ENCODE data around the gene IPPK.
"Not testable (repeated sequence)": the region's sequence is repeated elsewhere in the genome, so short reads cannot be mapped to it uniquely, and the experiment has no call there.

The IPPK gene

DNA sequence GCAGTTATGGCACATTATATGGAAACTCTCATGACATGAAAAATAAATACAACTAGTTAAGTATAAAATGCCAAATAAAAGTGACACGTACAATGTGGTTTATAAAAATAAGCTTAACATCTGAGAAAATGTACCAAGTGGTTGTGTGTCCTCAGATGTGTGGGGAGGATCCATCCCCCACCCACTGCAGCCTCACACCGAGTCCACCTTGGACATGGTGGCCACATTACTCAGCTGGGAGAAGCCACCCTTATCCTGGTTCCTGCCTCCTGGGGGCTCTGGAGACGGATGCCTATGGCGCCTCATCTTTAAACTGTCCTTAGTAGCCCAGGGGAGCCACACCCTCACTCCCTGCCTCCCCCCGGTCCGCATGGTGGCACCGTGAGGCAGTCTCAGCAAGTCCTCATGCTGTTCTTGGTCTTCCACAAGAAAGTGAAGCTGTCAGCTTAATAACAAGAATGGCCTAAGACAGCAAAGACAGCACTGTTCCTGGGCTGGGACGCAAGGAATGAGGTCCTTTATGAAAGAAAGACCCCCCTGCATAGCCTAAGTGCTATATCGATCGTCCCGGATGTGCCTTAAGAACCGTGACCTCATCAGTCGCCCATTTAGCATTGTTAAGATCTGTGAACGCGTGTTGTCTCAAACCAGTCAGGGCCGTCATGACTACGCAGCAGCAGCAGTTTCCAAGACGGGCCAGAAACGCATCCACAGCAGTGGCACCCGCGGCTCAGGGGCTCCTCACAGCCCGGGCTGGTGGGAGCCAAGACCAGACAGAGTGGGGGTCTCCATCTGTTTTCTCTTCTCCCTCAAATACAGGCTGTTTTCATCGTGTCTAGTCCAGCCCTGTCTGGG lies 56.4 kb downstream of the IPPK start:
- DNase-seq (ENCODE audit: low read depth), result no peak

DNA sequence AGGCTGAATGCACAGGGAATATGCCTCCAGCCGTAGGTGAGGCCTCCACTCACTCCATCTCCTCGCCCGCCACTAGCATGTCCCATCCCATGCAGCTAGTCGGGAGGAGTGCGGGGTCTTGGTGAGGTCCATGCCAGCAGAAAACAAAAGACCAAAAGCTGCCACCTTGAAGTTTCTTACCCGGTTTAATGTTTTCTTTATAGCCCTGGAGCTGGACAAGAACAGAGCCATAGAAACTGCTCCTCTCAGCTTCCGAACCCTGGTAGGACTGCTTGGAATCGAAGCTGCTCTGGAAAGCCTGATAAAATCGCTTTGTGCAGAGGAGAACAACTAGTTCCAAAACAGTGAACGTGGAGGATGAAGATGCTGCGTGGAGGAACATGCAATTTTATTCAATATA lies 57.1 kb downstream of the IPPK start:
- DNase-seq (ENCODE audit: low read depth), result no peak

DNA sequence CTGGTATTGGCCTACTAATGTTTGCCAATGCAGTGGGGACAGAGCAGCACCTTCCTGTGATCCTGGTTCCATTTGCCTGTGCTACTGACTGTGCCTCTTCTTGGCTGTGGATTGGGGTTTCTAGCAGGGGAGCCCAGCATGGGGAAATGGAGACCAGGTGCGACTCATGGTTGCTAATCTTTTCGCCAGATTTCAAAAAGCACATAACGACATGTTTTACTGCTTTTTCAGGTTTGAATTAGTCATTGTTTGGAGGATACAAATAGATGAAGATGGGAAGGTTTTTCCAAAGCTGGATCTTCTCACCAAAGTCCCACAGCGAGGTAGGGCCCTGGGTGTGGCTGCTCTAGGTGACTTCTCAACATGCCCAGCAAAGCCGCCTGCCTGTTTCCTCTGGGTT lies 57.6 kb downstream of the IPPK start:
- DNase-seq (ENCODE audit: low read depth), result no peak

DNA sequence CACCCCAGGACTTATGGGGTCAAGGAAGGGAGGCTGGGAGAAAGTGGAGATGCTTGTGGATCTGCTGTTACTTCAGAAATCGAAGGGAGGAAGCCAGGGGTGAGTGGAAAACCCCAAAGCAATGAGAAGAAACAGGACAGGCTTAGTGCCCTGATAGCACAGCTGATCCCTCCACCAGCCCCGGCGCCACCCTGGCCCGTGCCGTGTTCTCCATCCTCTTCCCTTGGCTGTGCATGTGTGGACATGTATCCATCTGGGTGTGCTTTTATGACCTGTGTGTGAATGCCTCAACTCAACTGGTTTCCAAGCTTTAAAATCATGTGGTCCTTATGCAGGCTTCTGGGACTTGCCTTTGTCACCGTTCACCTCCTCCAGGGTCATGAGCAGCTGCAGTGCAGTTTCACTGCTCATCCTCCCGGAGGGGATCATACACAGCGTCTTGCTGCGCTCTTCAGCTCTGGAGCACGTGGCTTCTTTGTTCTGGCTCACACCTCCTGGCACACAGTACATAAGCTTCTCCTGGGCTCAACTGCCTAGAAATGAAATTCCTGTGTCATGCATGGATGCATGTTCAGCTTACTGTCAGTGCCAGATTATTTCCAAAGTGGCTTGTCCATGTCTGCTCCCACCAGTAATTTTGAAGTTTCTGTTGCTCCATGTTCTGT lies 58.2 kb downstream of the IPPK start:
- no peak for DNase-seq (ENCODE audit: low read depth)

DNA sequence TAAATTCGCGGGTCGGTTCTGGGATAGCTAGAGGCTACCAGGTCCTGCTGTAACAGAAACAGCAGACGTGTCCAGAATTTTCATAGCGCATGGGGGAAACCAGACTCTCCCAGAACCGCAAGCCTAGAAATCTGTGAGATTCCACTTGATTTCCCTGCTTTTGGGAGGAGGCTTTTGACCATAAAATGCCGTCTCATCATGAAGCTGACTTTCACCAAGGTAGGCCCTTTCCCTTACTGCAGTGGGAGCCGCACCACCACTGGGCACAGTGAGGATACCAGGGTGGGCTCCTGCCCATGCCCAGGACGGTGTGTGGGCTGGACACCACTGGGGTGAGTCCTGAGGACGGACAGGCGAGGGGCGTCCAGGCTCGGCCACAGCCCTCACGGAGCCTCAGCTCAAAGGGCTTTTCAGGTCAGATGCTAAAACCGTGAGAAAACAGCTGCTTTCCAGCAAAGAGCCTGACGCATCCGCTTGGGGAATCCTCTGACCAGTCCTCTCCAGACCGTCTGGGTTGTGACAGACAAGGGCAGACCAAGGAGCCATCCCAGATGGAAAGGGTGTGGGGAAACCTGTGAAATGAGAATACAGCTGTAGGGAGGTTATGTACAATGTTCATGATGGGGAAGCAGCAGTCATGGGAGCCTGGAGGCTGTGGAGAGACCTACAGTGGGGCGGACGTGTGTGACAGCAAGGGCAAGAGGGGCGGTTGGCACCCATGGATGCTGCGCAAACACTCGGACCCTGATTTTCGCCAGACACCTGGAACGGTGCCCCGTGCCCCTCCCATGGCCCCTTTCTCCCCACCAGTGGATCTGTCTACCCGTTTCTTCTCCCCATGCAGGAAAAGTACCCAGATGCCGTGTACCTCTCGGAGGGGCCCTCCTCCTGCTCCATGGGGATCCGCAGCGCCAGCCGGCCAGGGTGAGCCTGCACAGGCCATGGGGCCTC lies 59.2 kb downstream of the IPPK start:
- no peak for DNase-seq (ENCODE audit: low read depth)

DNA sequence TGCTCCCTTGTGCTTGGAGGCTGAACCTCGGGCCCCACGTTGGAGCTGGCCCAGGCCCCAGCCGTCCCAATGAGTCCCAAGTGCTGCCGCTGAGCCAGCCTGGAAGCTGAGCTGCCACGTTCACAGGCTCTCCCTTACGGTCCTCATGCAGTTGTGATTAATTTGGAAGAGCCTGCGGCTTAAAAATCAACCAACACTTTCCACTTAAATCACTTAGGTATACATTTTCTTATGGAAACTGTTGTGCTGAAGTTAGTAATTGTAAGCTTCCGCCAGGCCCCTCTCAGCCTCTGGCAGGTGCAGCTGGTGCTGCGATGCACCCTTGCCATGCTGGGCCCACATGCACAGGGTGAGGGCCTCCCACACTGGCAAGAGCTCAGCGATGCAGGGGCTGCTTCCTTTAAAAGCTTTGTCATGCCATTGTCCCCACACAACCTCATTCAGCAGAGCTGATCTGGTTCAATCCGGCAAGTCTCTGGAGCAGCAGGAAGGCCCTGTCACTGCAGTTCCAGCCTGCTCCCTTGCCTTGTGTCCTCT lies 61.0 kb downstream of the IPPK start:
- no peak for DNase-seq (ENCODE audit: low read depth)

DNA sequence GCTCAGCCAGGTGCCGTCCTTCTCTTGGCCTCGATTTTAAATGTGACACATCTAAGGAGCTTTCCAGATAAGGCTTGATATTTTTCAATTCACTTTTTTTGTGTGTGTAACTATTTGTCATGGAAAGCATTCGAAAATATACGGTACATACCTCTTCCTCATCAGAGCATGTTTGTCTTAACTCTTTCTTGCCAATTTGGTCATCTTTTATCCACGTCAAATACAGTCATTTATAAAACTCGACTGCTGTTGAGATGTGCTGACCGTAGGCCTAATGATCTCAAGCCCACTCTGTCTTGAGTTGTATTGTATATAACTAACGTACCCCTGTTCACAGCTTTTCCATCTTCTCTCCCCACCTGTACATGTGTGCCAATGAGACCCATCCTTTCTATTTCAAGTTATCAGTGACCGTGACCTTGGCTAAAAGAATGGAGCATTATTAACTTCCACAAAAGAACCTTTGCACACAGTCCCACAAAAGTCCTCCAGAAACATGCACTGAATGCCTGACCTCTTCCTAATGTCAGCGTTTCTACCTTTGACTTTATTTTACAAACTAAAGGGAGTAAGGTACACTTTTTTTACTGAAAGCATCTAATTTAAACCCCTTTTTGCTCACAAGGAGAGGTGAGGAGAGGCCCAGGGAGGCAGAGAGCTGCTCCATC lies 61.6 kb downstream of the IPPK start:
- no peak for DNase-seq (ENCODE audit: low read depth)

DNA sequence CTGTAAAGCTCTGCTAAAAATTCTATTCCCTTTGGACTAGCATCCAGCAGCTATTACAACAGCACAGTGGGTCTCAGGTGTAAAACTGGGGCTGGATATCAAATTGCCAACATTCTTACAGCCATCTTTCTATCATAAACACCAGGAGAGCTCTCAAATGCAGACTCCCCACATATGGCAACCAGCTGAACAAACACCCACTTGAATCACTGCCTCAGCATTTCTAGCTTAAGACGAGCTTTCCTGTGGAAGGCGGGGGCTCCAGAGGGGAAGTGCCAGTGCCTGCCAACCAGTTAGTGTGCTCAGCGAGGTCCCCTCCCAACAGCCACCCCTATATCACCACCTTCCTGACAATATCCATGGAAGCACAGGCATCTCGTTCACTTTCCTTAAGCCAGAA lies 62.2 kb downstream of the IPPK start:
- no peak for DNase-seq (ENCODE audit: low read depth)

DNA sequence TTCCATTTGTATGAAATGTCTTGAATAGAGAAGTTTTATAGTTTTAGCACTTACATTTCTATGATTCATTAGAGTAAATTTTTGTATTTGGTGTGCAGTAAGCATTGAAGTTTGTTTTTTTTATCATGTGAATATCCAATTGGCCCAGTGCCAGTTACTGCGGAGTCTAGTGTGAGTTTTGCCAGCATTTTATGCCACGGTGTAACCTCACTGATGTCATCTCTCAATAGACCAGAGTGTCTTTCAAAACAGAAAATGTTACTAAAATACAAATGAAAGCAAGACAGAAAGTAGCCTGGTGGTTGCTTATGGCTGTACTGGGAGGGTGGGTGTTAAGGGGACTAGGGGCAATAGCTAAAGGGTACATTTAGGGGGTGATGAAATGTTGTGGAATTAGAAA lies 62.8 kb downstream of the IPPK start:
- DNase-seq (ENCODE audit: low read depth), result no peak

DNA sequence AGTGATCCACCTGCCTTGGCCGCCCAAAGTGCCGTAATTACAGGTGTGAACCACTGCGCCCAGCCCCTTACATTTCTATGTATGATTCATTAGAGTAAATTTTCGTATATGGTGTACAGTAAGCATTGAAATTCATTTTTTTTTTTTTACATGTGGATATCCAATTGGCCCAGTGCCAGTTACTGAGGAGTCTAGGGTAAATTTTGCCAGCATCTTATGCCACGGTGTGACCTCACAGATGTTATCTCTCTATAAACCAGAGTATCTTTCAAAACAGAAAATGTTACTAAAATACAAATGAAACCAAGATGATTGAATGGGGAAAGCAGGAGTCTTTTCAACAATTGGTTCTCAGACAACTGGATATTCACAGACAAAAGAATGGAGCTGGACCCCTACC lies 64.7 kb downstream of the IPPK start:
- no peak for DNase-seq (ENCODE audit: low read depth)

DNA sequence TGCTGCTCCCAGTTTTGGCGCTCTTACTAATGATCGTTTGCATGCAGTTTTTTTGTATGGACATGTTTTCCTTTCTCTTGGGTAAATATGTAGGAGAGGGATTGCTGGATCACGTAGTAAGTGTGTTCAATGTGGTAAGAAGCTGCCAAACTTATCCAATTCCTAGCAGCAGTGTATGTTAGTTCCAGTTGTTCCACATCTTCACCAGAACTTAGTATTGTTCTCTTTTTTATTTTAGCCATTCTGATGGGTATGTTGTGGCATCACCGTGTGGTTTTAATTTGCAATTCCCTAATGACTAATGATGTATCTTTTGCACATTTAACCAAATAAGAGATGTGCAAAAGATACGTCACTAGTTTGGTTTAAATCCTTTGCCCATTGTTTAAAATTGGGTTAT lies 65.9 kb downstream of the IPPK start:
- DNase-seq (ENCODE audit: low read depth), result no peak

DNA sequence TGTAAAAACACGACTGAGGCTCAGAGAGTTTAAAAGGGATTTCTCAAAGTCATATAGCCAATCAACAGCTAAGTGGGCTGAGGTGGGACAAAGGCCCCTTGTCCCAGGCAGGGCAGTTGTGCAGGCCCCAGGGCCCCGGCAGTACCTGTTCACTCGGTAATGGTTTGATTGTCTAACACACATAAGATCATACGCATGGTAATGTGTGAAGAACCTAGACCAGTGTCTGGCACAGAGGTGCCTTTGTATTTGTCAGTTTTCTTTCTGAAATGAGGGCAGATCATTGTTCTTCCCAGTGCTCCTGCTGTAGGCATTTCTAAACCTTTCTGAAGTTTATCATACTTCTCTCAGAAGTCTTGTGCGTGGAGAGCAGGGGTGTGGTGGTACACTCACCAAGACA lies 66.8 kb downstream of the IPPK start:
- no peak for DNase-seq (ENCODE audit: low read depth)

DNA sequence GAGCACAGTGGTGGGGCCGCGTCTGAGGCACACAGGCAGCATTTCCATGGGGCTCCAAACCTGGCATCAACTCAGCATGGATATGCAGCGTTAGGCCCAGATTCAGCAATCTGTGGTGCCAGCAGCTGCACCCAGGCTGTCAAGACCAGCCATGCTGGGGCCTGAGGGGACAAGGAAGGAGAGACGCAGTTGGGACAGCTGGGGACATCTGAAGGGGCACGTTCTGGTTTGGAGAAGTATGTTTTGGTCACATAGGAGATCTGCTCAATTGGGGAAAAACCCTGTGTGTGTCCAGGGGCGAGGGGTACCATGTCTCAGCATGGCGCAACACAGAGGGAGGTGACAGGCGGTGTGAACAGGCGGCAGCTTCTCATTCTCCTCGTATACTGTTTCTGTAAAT lies 67.5 kb downstream of the IPPK start:
- DNase-seq (ENCODE audit: low read depth), result no peak

DNA sequence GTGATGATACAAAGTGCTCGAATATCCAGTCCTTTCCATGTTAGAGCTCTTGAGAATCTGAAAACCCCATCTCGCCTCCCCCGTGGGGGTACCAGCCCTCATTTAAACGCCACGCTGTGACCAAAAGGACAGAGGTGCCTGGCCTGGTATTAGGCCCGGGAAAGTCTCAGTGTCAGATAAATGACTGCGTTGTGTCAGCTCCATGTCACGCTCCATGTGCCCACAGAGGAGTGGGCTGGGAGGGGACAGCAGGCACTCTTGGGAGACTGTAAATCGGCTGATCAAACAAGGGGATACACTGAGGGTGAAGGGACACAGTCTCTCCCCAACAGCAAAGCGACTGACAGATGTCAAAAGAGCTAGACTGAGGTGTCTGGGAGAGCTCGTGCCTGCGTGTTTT lies 68.5 kb downstream of the IPPK start:
- no peak for DNase-seq (ENCODE audit: low read depth)

DNA sequence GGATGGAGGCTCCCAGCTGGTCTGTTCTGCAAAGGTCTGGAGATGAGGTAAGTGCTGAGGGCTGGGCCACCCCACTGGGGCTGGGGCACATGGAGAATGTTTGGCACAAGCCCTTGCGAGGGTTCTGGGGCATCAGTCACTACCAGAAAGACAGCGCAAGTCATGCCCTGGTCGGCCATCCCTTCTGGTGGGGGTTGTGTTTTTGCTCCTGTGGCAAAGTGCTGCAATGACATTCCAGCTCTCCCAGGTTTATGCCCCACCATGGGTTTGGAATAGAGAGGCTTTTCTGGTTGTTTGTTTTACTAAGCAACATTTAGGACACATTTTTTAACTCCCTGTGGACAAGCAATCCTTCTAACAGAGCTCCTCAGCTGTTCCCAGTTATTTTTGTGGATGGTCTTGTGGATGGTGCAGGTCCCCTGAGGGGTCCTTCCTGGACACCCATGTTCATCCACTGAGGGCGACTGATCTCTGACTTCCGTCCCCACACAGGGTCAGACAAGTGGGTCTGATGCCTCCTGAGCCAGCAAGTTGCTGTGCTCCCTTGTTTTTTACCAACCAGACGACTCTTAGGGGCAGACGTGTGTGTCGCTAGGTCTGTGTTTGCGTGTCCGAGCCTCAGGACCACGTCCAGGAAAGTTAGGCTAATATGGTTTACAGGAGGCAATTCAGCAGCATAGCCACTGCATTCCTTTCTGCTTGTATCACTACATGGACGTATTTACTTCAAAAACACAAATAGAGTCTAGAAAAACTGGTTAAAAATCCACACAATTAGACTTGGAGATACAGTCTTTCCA lies 69.3 kb downstream of the IPPK start:
- DNase-seq (ENCODE audit: low read depth), result no peak

DNA sequence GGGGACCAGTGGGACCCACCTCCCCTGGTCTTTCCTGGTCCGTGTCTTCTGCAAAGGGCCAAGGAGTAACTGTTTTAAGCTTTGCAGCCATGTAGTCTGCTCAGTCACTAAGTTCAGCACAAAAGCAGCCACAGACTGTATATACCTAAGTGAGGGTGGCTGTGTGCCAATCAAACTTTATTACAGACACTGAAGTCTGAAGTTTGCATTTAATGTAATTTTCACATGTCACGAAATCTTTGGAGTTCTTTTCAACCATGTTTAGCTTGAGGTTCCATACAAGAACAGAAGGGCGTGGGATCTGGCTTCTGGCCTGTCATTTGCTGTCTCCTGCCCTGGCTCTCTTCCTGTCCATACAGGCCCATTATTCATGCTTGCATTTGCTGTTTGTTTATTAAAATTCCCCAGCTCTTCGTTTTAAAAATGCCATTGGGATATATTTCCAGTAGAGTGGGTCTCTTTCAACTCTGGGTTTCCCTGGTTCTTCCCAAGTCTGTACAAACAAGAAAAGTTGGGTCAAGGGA lies 69.9 kb downstream of the IPPK start:
- DNase-seq (ENCODE audit: low read depth), result no peak

DNA sequence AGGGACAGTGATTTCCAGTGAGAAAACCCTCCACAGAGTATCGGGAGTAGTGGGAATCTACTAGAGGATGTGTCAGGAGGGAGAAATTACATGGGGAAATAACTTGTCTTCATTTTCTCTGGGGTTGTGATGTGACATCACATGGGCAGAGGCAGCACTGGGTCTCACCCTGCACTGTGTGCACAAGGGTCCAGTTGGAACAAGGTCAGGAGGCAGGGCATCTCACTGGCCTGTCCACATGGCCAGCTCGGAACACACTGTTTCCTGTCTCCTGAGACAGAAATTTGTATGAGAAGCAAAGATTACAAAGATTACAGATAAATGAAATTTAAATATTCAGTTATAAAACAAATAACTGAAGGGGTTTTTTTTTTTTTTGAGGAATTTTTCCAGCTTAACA lies 71.5 kb downstream of the IPPK start:
- DNase-seq (ENCODE audit: low read depth), result no peak

DNA sequence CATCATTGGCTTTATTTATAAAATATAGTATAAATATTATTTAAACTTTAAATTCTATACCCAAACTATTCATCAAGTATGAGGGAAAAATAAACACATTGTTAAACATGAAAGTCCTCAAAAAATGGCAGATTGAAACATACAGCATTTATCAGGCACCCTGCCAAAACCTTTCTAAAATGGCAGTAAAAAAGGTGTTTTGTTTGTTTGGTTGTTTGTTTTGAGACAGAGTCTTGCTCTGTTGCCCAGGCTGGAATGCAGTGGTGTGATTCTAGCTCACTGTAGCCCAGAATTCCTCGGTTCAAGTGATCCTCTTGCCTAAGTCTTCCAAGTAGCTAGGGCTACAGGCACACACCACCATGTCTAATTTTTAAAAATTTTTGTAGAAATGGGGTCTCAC lies 74.0 kb downstream of the IPPK start:
- no peak for DNase-seq (ENCODE audit: low read depth)

DNA sequence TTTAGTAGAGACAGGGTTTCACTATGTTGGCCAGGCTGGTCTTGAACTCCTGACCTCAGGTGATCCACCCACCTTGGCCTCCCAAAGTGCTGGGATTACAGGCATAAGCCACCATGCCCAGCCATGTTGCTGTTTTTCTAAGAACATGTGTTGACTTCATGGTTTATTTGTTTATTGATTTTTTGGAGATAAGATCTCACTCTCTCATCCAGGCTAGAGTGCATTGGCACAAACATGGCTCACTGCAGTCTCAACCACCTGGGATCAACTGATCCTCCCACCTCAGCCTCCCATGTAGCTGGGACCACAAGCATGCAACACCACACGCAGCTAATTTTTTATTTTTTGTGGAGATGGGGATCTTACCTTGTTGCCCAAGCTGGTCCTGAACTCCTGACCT lies 74.9 kb downstream of the IPPK start:
- not testable (repeated sequence) for DNase-seq (ENCODE audit: low read depth)

DNA sequence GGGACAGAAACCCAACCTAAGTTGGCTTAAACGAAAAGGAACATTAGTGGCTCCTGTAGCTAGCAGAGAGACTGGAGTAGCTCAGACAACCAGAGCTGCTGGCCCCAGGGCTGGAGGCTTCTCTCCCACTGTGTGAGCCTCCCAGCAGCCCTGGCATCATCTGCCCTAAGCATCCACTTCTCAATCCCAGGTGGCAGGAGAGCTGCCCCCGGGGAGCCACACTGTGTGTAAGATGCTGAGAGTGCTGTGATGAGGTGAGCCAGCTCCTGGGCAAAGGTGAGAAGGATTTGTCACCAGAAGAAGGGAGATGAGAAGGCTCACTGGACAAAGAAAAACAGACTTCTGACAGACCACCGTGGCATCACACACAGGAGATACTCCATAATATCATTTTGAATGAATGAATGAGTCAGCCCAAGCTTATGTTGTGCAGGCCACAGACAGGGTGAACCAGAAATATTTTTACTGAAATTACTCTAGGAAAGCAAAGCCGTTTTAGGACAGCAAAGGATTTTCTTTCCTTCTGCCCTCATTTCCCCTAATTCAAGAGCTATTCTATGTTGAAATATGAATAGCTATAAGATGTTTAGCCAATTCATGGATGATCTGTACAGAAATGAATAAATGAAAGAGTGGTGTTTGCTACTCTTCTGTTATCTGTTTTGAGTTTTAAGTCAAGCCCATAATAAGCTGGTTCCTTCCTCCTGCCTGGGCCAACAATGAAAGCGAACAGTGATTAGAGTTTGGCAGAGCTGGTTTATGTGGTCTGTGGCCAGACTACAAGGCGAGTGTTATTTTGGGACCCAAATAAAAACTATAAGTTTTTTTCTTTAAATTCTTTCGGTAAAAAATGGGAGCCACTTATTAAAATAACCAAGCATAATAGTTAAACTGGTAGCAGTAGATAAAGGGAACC lies 76.7 kb downstream of the IPPK start:
- DNase-seq (ENCODE audit: low read depth), result no peak
